Neuronal stem cell (in vitro differentiated cells): ENCODE results near the gene TPRG1L.
A peak's percentile ranks its signal among the peaks of the same experiment; 100 is the strongest.

Experiments
- DNase-seq: peaks from one replicate; pipeline ENCODE4 v3.0.0-alpha.2; 2013; ENCODE audit warnings: low spot score
- H2AFZ ChIP-seq: one replicate; pipeline ENCODE4 v1.6.1; 2013; ENCODE audit warnings: mild to moderate bottlenecking, low read length, inconsistent platforms
- H2AK5ac ChIP-seq: 2 replicates; pipeline ENCODE4 v1.6.1; 2013; ENCODE audit warnings: low read depth, mild to moderate bottlenecking, inconsistent platforms, low read length, moderate library complexity, mixed read lengths
- H2BK120ac ChIP-seq: 2 replicates; pipeline ENCODE4 v1.6.1; 2013; ENCODE audit warnings: low read depth, mild to moderate bottlenecking, inconsistent platforms, low read length, moderate library complexity, mixed read lengths
- H2BK12ac ChIP-seq: one replicate; pipeline ENCODE4 v1.6.1; 2013; ENCODE audit warnings: low read length, inconsistent platforms
- H2BK15ac ChIP-seq: 2 replicates; pipeline ENCODE4 v1.6.1; 2013; ENCODE audit warnings: mild to moderate bottlenecking, low read length, inconsistent platforms, mixed read lengths
- H2BK5ac ChIP-seq: one replicate; pipeline ENCODE4 v1.6.1; 2013; ENCODE audit warnings: inconsistent platforms, mild to moderate bottlenecking, low read length, moderate library complexity
- H3K14ac ChIP-seq: one replicate; pipeline ENCODE4 v1.6.1; 2013; ENCODE audit warnings: low read length, inconsistent platforms
- H3K18ac ChIP-seq: 2 replicates; pipeline ENCODE4 v1.6.1; 2013; ENCODE audit warnings: low read length, inconsistent platforms
- H3K23ac ChIP-seq: 2 replicates; pipeline ENCODE4 v1.6.1; 2013; ENCODE audit warnings: low read depth, mild to moderate bottlenecking, mixed read lengths, low read length, inconsistent platforms; ENCODE audit not compliant: poor library complexity
- H3K27ac ChIP-seq: replicated peaks from 3 replicates; pipeline ENCODE4 v1.5.1; 2013; ENCODE audit warnings: low read length, inconsistent platforms
- H3K27me3 ChIP-seq, 3 experiments: 2 replicates each; pipeline ENCODE4 v1.6.1; 2013; ENCODE audit warnings: low read length in 3 of 3, mild to moderate bottlenecking in 2 of 3, inconsistent platforms in 1 of 3, low read depth in 1 of 3, mixed read lengths in 1 of 3, moderate library complexity in 1 of 3; ENCODE audit not compliant: control insufficient read depth in 3 of 3, insufficient read depth in 3 of 3
- H3K36me3 ChIP-seq, 2 donors: replicated peaks in 1 of 2; 2 replicates each; pipeline ENCODE4 v1.6.1; 2013; ENCODE audit warnings: low read length in 2 of 2; ENCODE audit not compliant: control insufficient read depth in 2 of 2, insufficient read depth in 2 of 2
- H3K4ac ChIP-seq: 2 replicates; pipeline ENCODE4 v1.6.1; 2013; ENCODE audit warnings: inconsistent platforms, mild to moderate bottlenecking, low read length, moderate library complexity
- H3K4me1 ChIP-seq, 2 donors: 1 replicate in 1 of 2; 2 replicates in 1 of 2; pipeline ENCODE4 v1.6.1; 2013; ENCODE audit warnings: low read length in 2 of 2, low read depth in 1 of 2; ENCODE audit not compliant: control insufficient read depth in 2 of 2, insufficient read depth in 1 of 2
- H3K4me2 ChIP-seq: one replicate; pipeline ENCODE4 v1.6.1; 2013; ENCODE audit warnings: mild to moderate bottlenecking, low read length, inconsistent platforms; ENCODE audit not compliant: insufficient read depth, poor library complexity, severe bottlenecking
- H3K4me3 ChIP-seq, 2 donors: 2 replicates each; pipeline ENCODE4 v1.5.1; 2013; ENCODE audit warnings: low read length in 2 of 2, mild to moderate bottlenecking in 2 of 2, inconsistent platforms in 1 of 2, moderate library complexity in 1 of 2
- H3K79me1 ChIP-seq: one replicate; pipeline ENCODE4 v1.6.1; 2013; ENCODE audit warnings: low read depth, mild to moderate bottlenecking, inconsistent platforms, low read length, moderate library complexity
- H3K9ac ChIP-seq: one replicate; pipeline ENCODE4 v1.6.1; 2013; ENCODE audit warnings: mild to moderate bottlenecking, low read depth, low read length, inconsistent platforms; ENCODE audit not compliant: poor library complexity
- H3K9me3 ChIP-seq, 2 donors: replicated peaks in 1 of 2; 2 replicates each; pipeline versions ENCODE3 to v1.6.1; 2013; ENCODE audit warnings: low read length in 2 of 2, mild to moderate bottlenecking in 2 of 2, inconsistent platforms in 1 of 2, low read depth in 1 of 2, mixed read lengths in 1 of 2, moderate library complexity in 1 of 2; ENCODE audit not compliant: control insufficient read depth in 2 of 2, insufficient read depth in 1 of 2
- H4K8ac ChIP-seq: one replicate; pipeline ENCODE4 v1.6.1; 2013; ENCODE audit warnings: low read depth, mild to moderate bottlenecking, inconsistent platforms, low read length, moderate library complexity
- H4K91ac ChIP-seq: one replicate; pipeline ENCODE4 v1.6.1; 2013; ENCODE audit warnings: low read length, low read depth, mild to moderate bottlenecking, inconsistent platforms; ENCODE audit not compliant: poor library complexity
- WGBS, 2 donors: extraction: QIAGEN DNeasy Blood & Tissue Kit; methylation state at CpG; one replicate each; pipeline ENCODE4 v1.1.7; 2013; ENCODE audit warnings: missing lambda C conversion rate in 2 of 2, mixed read lengths in 1 of 2; ENCODE audit not compliant: insufficient read length in 2 of 2, insufficient replicate concordance in 1 of 2; ENCODE audit errors: extremely low coverage in 2 of 2; 5-methylcytosine and 5-hydroxymethylcytosine counted together

Gene TPRG1L

GRCh38 chr1:3577711-3578432, 46.9 kb upstream of the TPRG1L start:
- WGBS, 2 donors = no CpG with 5 or more reads among the region's 27 CpGs

GRCh38 chr1:3578433-3578805, 46.4 kb upstream of the TPRG1L start:
- Histone ChIP-seq H3K4me1 (peaks cover 0 to 2% of the 10 kb centered on the region in 2 donors), H3K18ac (no peak overlapping the region), H3K27ac (no peak overlapping the region), H2BK5ac (no peak overlapping the region), H2BK120ac (no peak overlapping the region), H2BK15ac (no peak overlapping the region), H4K8ac (no peak overlapping the region), H4K91ac (no peak overlapping the region), H2BK12ac (no peak overlapping the region), H3K36me3 (no peaks in the 10 kb centered on the region), H3K14ac (no peak overlapping the region), H3K4me3 (no peak overlapping the region), H2AFZ (no peak overlapping the region), H3K79me1 (peaks cover 13% of the 10 kb centered on the region), H2AK5ac (no peak overlapping the region), H3K4ac (no peak overlapping the region), H3K9ac (no peak overlapping the region), H3K9me3 (peaks cover 0 to 2% of the 10 kb centered on the region in 2 donors), H3K4me2 (no peak overlapping the region), H3K23ac (peak overlapping the region; percentile 20), H3K27me3 (no peaks in the 10 kb centered on the region)
- DNase-seq = no peak
- WGBS, 2 donors = no CpG with 5 or more reads among the region's 8 CpGs

More at GRCh38 chr1:3577711-3578432, 46.9 kb upstream of the TPRG1L start:
- H3K4me1 ChIP-seq = peaks cover 0 to 1% of the 10 kb centered on the region in 2 donors
- H3K4ac ChIP-seq = no peak overlapping the region
- H4K91ac ChIP-seq = no peak overlapping the region
- no peak overlapping the region for H2BK12ac ChIP-seq
- peak overlapping the region; percentile 80 for H3K18ac ChIP-seq
- H3K36me3 ChIP-seq = peaks cover 0 to under 1% of the 10 kb centered on the region in 2 donors
- H2AK5ac ChIP-seq = no peak overlapping the region
- no peak overlapping the region for H2BK15ac ChIP-seq
- H3K4me3 ChIP-seq = peak overlapping the region in 1 of 2 donors; percentile 30
- peak overlapping the region; percentile 20 for H3K23ac ChIP-seq
- H3K14ac ChIP-seq = peak overlapping the region; percentile 71
- H3K79me1 ChIP-seq = peaks cover 10% of the 10 kb centered on the region
- no peak overlapping the region for H2BK120ac ChIP-seq
- peak overlapping the region; percentile 60 for H3K9ac ChIP-seq
- no peak for DNase-seq
- H2AFZ ChIP-seq = no peak overlapping the region
- no peak overlapping the region for H4K8ac ChIP-seq
- H2BK5ac ChIP-seq = no peak overlapping the region
- H3K27me3 ChIP-seq = no peaks in the 10 kb centered on the region
- no peak overlapping the region for H3K27ac ChIP-seq
- no peak overlapping the region for H3K4me2 ChIP-seq
- peaks cover 0 to 2% of the 10 kb centered on the region in 2 donors for H3K9me3 ChIP-seq

GRCh38 chr1:3578906-3579305, 45.9 kb upstream of the TPRG1L start:
- Histone ChIP-seq H2BK12ac (no peak overlapping the region), H3K4me3 (no peak overlapping the region), H3K4me2 (no peak overlapping the region), H3K9ac (no peak overlapping the region), H3K27ac (no peak overlapping the region), H4K8ac (no peak overlapping the region), H3K4ac (no peak overlapping the region), H2AFZ (no peak overlapping the region), H2BK5ac (no peak overlapping the region), H4K91ac (no peak overlapping the region), H3K4me1 (peaks cover 0 to 2% of the 10 kb centered on the region in 2 donors), H3K79me1 (peaks cover 13% of the 10 kb centered on the region), H2BK15ac (no peak overlapping the region), H3K36me3 (no peaks in the 10 kb centered on the region), H2AK5ac (no peak overlapping the region), H3K27me3 (no peaks in the 10 kb centered on the region), H3K9me3 (peaks cover 0 to 2% of the 10 kb centered on the region in 2 donors), H2BK120ac (no peak overlapping the region), H3K14ac (peak overlapping the region; percentile 21), H3K18ac (no peak overlapping the region), H3K23ac (no peak overlapping the region)
- no peak for DNase-seq
- WGBS, 2 donors = no CpG with 5 or more reads among the region's 19 CpGs

GRCh38 chr1:3579626-3580025, 45.2 kb upstream of the TPRG1L start:
- H3K4ac ChIP-seq = no peak overlapping the region
- H2AFZ ChIP-seq = no peak overlapping the region
- no peak overlapping the region for H3K4me2 ChIP-seq
- no peak overlapping the region for H2AK5ac ChIP-seq
- no peak overlapping the region for H2BK15ac ChIP-seq
- no peak overlapping the region for H3K27ac ChIP-seq
- H2BK12ac ChIP-seq = no peak overlapping the region
- H3K79me1 ChIP-seq = peaks cover 16% of the 10 kb centered on the region
- no CpG with 5 or more reads among the region's 16 CpGs for WGBS, 2 donors
- no peak overlapping the region for H4K91ac ChIP-seq
- H3K18ac ChIP-seq = peak overlapping the region; percentile 38
- no peak for DNase-seq
- H3K14ac ChIP-seq = no peak overlapping the region
- no peaks in the 10 kb centered on the region for H3K36me3 ChIP-seq
- H3K4me3 ChIP-seq = no peak overlapping the region
- peaks cover 0 to 2% of the 10 kb centered on the region in 2 donors for H3K9me3 ChIP-seq
- no peak overlapping the region for H2BK5ac ChIP-seq
- no peaks in the 10 kb centered on the region for H3K27me3 ChIP-seq
- H3K23ac ChIP-seq = peak overlapping the region; percentile 20
- H3K9ac ChIP-seq = no peak overlapping the region
- H3K4me1 ChIP-seq = peaks cover 0 to 2% of the 10 kb centered on the region in 2 donors
- H4K8ac ChIP-seq = no peak overlapping the region
- no peak overlapping the region for H2BK120ac ChIP-seq
